ENCODE measurements around the gene AFMID.

The AFMID gene

DNA sequence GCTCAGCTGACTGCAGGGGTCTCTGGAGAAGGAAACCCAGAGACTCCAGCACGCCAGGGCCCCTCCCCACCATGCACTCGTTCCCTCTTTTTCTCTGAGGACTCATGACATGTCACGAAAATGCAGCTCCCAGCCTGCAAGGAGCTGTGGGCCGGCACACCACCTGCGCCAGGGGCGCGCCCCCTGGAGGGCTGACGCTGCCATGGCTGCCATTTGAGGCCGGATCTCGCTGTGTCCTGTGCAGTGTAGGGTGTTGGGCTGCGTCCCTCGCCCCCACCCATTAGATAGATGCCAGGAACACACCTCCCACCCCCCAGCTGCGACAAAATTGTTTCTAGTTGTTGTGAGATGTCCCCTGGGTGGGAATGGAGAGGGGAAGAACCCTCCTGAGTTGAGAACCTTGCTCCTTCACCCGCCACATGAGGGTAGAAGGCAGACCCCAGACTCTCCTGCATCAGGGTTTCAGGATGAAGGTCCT lies 10.6 kb upstream of the AFMID start:
- ATAC-seq = peak; percentile 84
- no peak for TF ChIP-seq GLIS3 (CRISPR knock-in tag; IDR thresholded peaks at IDR 0.05)
- TF ChIP-seq, protein P1, sequence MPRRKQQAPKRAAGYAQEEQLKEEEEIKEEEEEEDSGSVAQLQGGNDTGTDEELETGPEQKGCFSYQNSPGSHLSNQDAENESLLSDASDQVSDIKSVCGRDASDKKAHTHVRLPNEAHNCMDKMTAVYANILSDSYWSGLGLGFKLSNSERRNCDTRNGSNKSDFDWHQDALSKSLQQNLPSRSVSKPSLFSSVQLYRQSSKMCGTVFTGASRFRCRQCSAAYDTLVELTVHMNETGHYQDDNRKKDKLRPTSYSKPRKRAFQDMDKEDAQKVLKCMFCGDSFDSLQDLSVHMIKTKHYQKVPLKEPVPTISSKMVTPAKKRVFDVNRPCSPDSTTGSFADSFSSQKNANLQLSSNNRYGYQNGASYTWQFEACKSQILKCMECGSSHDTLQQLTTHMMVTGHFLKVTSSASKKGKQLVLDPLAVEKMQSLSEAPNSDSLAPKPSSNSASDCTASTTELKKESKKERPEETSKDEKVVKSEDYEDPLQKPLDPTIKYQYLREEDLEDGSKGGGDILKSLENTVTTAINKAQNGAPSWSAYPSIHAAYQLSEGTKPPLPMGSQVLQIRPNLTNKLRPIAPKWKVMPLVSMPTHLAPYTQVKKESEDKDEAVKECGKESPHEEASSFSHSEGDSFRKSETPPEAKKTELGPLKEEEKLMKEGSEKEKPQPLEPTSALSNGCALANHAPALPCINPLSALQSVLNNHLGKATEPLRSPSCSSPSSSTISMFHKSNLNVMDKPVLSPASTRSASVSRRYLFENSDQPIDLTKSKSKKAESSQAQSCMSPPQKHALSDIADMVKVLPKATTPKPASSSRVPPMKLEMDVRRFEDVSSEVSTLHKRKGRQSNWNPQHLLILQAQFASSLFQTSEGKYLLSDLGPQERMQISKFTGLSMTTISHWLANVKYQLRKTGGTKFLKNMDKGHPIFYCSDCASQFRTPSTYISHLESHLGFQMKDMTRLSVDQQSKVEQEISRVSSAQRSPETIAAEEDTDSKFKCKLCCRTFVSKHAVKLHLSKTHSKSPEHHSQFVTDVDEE (CRISPR knock-in tag; IDR thresholded peaks at IDR 0.05) = no peak
- TF ChIP-seq CSDC2 (CRISPR knock-in tag; IDR thresholded peaks at IDR 0.05) = no peak
- no peak for TF ChIP-seq ZNF565 (CRISPR knock-in tag; conservative IDR thresholded peaks at IDR 0.05; ENCODE audit: low read depth)
- TF ChIP-seq BACH2 (CRISPR knock-in tag; IDR thresholded peaks at IDR 0.05; ENCODE audit: borderline replicate concordance) = no peak
- TF ChIP-seq ARNTL (CRISPR knock-in tag; IDR thresholded peaks at IDR 0.05; ENCODE audit: borderline replicate concordance, low read depth) = no peak
- no peak for TF ChIP-seq TCF4 (CRISPR knock-in tag; IDR thresholded peaks at IDR 0.05; ENCODE audit: borderline replicate concordance)
- no peak for TF ChIP-seq TOX (CRISPR knock-in tag; IDR thresholded peaks at IDR 0.05; ENCODE audit: borderline replicate concordance)
- no peak for TF ChIP-seq SNAI2 (CRISPR knock-in tag; IDR thresholded peaks at IDR 0.05)
- TF ChIP-seq, protein P2, sequence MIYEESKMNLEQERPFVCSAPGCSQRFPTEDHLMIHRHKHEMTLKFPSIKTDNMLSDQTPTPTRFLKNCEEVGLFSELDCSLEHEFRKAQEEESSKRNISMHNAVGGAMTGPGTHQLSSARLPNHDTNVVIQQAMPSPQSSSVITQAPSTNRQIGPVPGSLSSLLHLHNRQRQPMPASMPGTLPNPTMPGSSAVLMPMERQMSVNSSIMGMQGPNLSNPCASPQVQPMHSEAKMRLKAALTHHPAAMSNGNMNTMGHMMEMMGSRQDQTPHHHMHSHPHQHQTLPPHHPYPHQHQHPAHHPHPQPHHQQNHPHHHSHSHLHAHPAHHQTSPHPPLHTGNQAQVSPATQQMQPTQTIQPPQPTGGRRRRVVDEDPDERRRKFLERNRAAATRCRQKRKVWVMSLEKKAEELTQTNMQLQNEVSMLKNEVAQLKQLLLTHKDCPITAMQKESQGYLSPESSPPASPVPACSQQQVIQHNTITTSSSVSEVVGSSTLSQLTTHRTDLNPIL (CRISPR knock-in tag; IDR thresholded peaks at IDR 0.05; ENCODE audit: low read depth) = no peak
- no peak for TF ChIP-seq ISL1 (CRISPR knock-in tag; IDR thresholded peaks at IDR 0.05)
- no peak for TF ChIP-seq ZFP30 (CRISPR knock-in tag; IDR thresholded peaks at IDR 0.05)
- TF ChIP-seq OSR1 (CRISPR knock-in tag; IDR thresholded peaks at IDR 0.05) = no peak
- TF ChIP-seq, protein P3, sequence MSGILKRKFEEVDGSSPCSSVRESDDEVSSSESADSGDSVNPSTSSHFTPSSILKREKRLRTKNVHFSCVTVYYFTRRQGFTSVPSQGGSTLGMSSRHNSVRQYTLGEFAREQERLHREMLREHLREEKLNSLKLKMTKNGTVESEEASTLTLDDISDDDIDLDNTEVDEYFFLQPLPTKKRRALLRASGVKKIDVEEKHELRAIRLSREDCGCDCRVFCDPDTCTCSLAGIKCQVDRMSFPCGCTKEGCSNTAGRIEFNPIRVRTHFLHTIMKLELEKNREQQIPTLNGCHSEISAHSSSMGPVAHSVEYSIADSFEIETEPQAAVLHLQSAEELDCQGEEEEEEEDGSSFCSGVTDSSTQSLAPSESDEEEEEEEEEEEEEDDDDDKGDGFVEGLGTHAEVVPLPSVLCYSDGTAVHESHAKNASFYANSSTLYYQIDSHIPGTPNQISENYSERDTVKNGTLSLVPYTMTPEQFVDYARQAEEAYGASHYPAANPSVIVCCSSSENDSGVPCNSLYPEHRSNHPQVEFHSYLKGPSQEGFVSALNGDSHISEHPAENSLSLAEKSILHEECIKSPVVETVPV (CRISPR knock-in tag; IDR thresholded peaks at IDR 0.05) = no peak
- no peak for TF ChIP-seq PPARA (CRISPR knock-in tag; IDR thresholded peaks at IDR 0.05; ENCODE audit: borderline replicate concordance)
- no peak for TF ChIP-seq ZNF70 (CRISPR knock-in tag; IDR thresholded peaks at IDR 0.05)
- TF ChIP-seq, protein P4, sequence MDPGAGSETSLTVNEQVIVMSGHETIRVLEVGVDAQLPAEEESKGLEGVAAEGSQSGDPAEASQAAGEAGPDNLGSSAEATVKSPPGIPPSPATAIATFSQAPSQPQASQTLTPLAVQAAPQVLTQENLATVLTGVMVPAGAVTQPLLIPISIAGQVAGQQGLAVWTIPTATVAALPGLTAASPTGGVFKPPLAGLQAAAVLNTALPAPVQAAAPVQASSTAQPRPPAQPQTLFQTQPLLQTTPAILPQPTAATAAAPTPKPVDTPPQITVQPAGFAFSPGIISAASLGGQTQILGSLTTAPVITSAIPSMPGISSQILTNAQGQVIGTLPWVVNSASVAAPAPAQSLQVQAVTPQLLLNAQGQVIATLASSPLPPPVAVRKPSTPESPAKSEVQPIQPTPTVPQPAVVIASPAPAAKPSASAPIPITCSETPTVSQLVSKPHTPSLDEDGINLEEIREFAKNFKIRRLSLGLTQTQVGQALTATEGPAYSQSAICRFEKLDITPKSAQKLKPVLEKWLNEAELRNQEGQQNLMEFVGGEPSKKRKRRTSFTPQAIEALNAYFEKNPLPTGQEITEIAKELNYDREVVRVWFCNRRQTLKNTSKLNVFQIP (CRISPR knock-in tag; IDR thresholded peaks at IDR 0.05; ENCODE audit: borderline replicate concordance, low read depth) = no peak
- TF ChIP-seq ZC3H10 (CRISPR knock-in tag; IDR thresholded peaks at IDR 0.05) = no peak
- no peak for TF ChIP-seq ESRRG (CRISPR knock-in tag; IDR thresholded peaks at IDR 0.05)
- no peak for TF ChIP-seq RARB (CRISPR knock-in tag; IDR thresholded peaks at IDR 0.05)

DNA sequence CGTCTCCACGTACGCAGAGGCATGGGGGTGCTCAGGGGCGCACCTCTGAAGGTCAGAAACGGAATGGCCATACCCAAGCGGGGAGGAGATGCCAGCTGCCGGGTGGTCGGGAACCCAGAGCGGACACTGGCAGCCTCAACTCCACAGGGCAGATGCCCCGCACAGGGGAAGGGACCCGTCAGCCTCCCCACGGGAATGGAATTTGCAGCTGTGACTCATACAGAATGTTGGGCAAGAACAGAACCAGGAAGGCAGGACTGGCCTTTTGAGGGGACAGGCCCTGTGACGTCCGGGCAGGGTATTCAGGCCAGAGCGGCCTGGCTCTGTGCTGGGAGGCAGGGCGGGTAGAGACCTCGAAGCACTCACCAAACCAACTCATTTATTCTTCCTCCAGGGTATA lies 7.8 kb upstream of the AFMID start:
- 0 out of 3 replicates have a peak, but pooled peaks have one; percentile 7 for ATAC-seq
- TF ChIP-seq, protein P4 (CRISPR knock-in tag; IDR thresholded peaks at IDR 0.05; ENCODE audit: borderline replicate concordance, low read depth) = no peak
- TF ChIP-seq CSDC2 (CRISPR knock-in tag; IDR thresholded peaks at IDR 0.05) = no peak
- TF ChIP-seq ISL1 (CRISPR knock-in tag; IDR thresholded peaks at IDR 0.05) = no peak
- no peak for TF ChIP-seq ZNF8 (CRISPR knock-in tag; IDR thresholded peaks at IDR 0.05)
- TF ChIP-seq ARNTL (CRISPR knock-in tag; IDR thresholded peaks at IDR 0.05; ENCODE audit: borderline replicate concordance, low read depth) = no peak
- no peak for TF ChIP-seq TCF4 (CRISPR knock-in tag; IDR thresholded peaks at IDR 0.05; ENCODE audit: borderline replicate concordance)
- no peak for TF ChIP-seq PPARA (CRISPR knock-in tag; IDR thresholded peaks at IDR 0.05; ENCODE audit: borderline replicate concordance)
- TF ChIP-seq ZC3H10 (CRISPR knock-in tag; IDR thresholded peaks at IDR 0.05) = no peak

DNA sequence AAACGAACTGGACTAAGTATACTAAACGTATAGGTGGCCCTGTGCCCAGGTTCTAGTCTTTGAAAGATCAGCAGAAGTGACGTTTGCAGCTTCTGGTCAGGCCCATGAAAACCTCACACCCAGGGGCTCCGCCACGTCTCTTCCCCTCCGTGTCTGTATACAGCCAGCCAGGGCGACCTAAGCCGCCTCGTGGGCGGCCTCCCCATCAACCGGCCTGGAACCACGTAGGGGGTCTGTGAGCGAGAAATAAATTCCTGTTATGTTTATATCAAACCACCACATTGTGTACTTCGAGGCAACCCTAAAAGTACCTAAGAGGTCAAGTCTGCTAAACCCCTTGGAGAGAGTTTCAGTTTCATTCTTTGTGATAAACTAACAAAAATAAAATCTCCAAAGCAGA lies 7.1 kb upstream of the AFMID start:
- ATAC-seq = no peak
- TF ChIP-seq ZNF565 (CRISPR knock-in tag; conservative IDR thresholded peaks at IDR 0.05; ENCODE audit: low read depth) (no peak), OSR1 (CRISPR knock-in tag; IDR thresholded peaks at IDR 0.05) (no peak)
- TF ChIP-seq, protein P1 (CRISPR knock-in tag; IDR thresholded peaks at IDR 0.05) = no peak

All from SK-N-SH treated with all-trans-retinoic acid at 6 μM for 48 hours (cell line).